Osteocyte (in vitro differentiated cells): Measurements from ENCODE around the gene AMIGO3. TPM values are rescaled to one million over a fixed set of nuclear protein-coding genes. Genes with fewer than 3 reads are reported as not detected.

Source experiments
- DNase-seq: peaks from one replicate; pipeline ENCODE4 v3.0.0; 2021; ENCODE audit warnings: mixed read lengths; ENCODE audit not compliant: unreplicated experiment; ENCODE audit errors: extremely low spot score
- H3K27ac Mint-ChIP-seq: one replicate; pipeline ENCODE4 v1.8.0; 2021; ENCODE audit warnings: mild to moderate bottlenecking, mixed read lengths; ENCODE audit not compliant: unreplicated experiment
- H3K27me3 Mint-ChIP-seq: one replicate; pipeline ENCODE4 v1.8.0; 2021; ENCODE audit warnings: mixed read lengths; ENCODE audit not compliant: unreplicated experiment
- H3K36me3 Mint-ChIP-seq: one replicate; pipeline ENCODE4 v1.8.0; 2021; ENCODE audit warnings: mixed read lengths; ENCODE audit not compliant: unreplicated experiment
- H3K4me1 Mint-ChIP-seq: one replicate; pipeline ENCODE4 v1.8.0; 2021; ENCODE audit warnings: mixed read lengths; ENCODE audit not compliant: unreplicated experiment
- H3K4me3 Mint-ChIP-seq: one replicate; pipeline ENCODE4 v1.8.0; 2021; ENCODE audit warnings: mild to moderate bottlenecking, moderate library complexity, mixed read lengths; ENCODE audit not compliant: unreplicated experiment
- H3K9me3 Mint-ChIP-seq: one replicate; pipeline ENCODE4 v1.8.0; 2021; ENCODE audit warnings: mixed read lengths; ENCODE audit not compliant: unreplicated experiment
- total RNA-seq: library from RNA; stranded (reverse); gene quantifications from 2 replicates; pipeline ENCODE4 v1.2.1, GENCODE V29; 2021
- TF ChIP-seq, protein P1 (sequence below): fragments of 200-600 bp; sonication (generic); IDR thresholded peaks from 2 replicates; pipeline ENCODE4 v1.5.0; 2021; ENCODE audit warnings: antibody characterized with exemption, mild to moderate bottlenecking, moderate library complexity

Gene AMIGO3
- total RNA-seq, 1 donor from 2014 or later: not detected

DNA sequence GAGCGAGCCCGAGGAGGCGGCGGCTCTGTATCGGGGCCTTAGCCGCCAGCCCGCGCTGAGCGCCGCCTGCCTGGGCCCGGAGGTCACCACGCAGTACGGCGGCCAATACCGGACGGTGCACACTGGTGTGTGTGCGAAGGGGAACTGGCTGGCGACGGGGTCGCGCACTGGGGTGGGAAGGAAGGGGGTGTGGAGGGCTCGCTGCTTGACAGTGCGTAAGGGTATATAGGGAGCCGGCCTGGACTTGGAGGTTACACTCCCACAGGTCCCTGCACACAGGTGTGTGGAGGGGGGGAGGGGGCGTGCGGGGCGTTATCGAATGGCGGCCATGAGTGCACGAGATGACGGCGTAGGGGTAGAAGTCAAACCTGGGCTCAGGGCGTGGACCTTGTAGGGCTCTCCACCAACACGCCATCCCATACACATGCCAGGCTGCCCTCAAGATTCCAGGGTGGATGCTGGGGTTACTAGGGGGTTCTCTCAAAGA is 44.9 kb downstream of the AMIGO3 start:
- Mint-ChIP-seq H3K4me1 (peaks cover 17% of the 10 kb centered on the region), H3K36me3 (peaks cover 4% of the 10 kb centered on the region), H3K27ac (peak overlapping the region; percentile 31), H3K27me3 (no peaks in the 10 kb centered on the region), H3K4me3 (peak overlapping the region; percentile 91), H3K9me3 (no peaks in the 10 kb centered on the region)
- TF ChIP-seq, protein P1, sequence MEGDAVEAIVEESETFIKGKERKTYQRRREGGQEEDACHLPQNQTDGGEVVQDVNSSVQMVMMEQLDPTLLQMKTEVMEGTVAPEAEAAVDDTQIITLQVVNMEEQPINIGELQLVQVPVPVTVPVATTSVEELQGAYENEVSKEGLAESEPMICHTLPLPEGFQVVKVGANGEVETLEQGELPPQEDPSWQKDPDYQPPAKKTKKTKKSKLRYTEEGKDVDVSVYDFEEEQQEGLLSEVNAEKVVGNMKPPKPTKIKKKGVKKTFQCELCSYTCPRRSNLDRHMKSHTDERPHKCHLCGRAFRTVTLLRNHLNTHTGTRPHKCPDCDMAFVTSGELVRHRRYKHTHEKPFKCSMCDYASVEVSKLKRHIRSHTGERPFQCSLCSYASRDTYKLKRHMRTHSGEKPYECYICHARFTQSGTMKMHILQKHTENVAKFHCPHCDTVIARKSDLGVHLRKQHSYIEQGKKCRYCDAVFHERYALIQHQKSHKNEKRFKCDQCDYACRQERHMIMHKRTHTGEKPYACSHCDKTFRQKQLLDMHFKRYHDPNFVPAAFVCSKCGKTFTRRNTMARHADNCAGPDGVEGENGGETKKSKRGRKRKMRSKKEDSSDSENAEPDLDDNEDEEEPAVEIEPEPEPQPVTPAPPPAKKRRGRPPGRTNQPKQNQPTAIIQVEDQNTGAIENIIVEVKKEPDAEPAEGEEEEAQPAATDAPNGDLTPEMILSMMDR: no peak
- no peak for DNase-seq

- peaks cover 23% of the 10 kb centered on the region for H3K4me1 Mint-ChIP-seq
- no peaks in the 10 kb centered on the region for H3K27me3 Mint-ChIP-seq
- TF ChIP-seq, protein P1: no peak
- H3K27ac Mint-ChIP-seq: peak within 1 kb of the TSS; percentile 99
- peak within 1 kb of the TSS; percentile 91 for H3K4me3 Mint-ChIP-seq
- peak; percentile 99 for DNase-seq
- H3K9me3 Mint-ChIP-seq: no peaks in the 10 kb centered on the region
- H3K36me3 Mint-ChIP-seq: peaks cover 4% of the 10 kb centered on the region
Measured at GRCh38 chr3:49673715-49674496, 45.6 kb downstream of the AMIGO3 start, which contains the start of gene APEH. Gene APEH, plus strand, starts transcription at chr3:49674351. Its CDS starts 51 bp downstream, at chr3:49674402.

DNA sequence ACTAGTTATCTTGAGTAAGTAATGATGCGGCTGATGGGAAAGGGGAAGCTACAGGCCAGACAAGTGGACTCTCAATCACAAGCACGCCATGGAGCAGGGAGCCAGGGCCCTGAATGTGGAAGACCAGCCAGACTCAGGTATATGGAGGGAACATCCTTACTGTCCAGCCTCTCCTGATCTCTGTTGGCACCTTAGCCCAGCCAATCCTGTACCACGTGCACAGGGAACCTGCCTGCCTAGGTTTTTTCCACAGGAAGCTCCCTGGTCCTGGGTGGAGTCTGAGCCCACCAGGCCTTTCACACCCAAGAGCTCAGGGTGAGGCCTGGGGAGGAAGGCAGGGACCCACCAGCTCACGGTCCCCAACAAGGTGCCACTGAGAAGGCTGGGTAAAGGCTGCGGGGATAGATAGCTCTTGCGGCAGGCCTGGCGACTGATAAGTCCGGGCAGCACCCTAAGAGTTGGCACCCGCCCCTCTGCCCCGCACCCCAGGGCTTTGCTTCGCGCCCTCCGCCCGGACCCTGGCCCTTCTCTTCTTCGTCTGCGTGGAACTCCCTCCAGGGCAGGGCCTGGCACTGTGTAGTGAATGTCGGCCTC is 46.3 kb downstream of the AMIGO3 start:
- Mint-ChIP-seq H3K27me3 (no peaks in the 10 kb centered on the region), H3K4me3 (peak overlapping the region; percentile 91), H3K9me3 (no peaks in the 10 kb centered on the region), H3K27ac (peak overlapping the region; percentile 99), H3K4me1 (peaks cover 30% of the 10 kb centered on the region), H3K36me3 (peaks cover 2% of the 10 kb centered on the region)
- DNase-seq: no peak
- TF ChIP-seq, protein P1: no peak

GRCh38 chr3:49671291-49672288 is 47.9 kb downstream of the AMIGO3 start:
- peaks cover 40% of the 10 kb centered on the region for H3K4me1 Mint-ChIP-seq
- H3K4me3 Mint-ChIP-seq: peak overlapping the region; percentile 59
- no peaks in the 10 kb centered on the region for H3K36me3 Mint-ChIP-seq
- H3K9me3 Mint-ChIP-seq: no peaks in the 10 kb centered on the region
- peak overlapping the region; percentile 54 for H3K27ac Mint-ChIP-seq
- no peak for DNase-seq
- H3K27me3 Mint-ChIP-seq: no peaks in the 10 kb centered on the region
- TF ChIP-seq, protein P1: peak; percentile 88
